ENCODE results near the gene CCDC17.

The CCDC17 gene

GRCh38 chr1:45583264-45583665 lies 40.6 kb downstream of the CCDC17 start:
- WGBS, 2 donors (ENCODE audit: extremely low coverage in 2 of 2, insufficient read length in 2 of 2, insufficient replicate concordance in 1 of 2) = no CpG with 5 or more reads among the region's 19 CpGs
- Histone ChIP-seq H3K9ac (ENCODE audit: low read depth, low read length, poor library complexity) (peak overlapping the region; percentile 87), H3K27ac (replicated peaks; ENCODE audit: low read length) (peak overlapping the region; percentile 71), H3K79me1 (ENCODE audit: low read depth, low read length) (peaks cover 7% of the 10 kb centered on the region), H3K4me2 (ENCODE audit: insufficient read depth, low read length, poor library complexity, severe bottlenecking) (peak overlapping the region; percentile 66), H4K91ac (ENCODE audit: low read depth, low read length, poor library complexity) (no peak overlapping the region), H2AFZ (ENCODE audit: low read length) (peak overlapping the region; percentile 91), H2BK120ac (ENCODE audit: low read depth, low read length) (no peak overlapping the region), H3K4ac (ENCODE audit: low read length) (no peak overlapping the region), H3K4me1 (ENCODE audit: control insufficient read depth in 2 of 2, insufficient read depth in 1 of 2, low read depth in 1 of 2, low read length in 2 of 2) (peaks cover 2 to 10% of the 10 kb centered on the region in 2 donors), H2BK15ac (ENCODE audit: low read length) (no peak overlapping the region), H3K36me3 (replicated peaks in 1 of 2; ENCODE audit: control insufficient read depth in 2 of 2, insufficient read depth in 2 of 2, low read length in 2 of 2) (peaks cover 2 to 27% of the 10 kb centered on the region in 2 donors), H3K9me3 (replicated peaks in 1 of 2; ENCODE audit: control insufficient read depth in 2 of 2, insufficient read depth in 1 of 2, low read depth in 1 of 2, low read length in 2 of 2) (no peaks in the 10 kb centered on the region), H2BK5ac (ENCODE audit: low read length) (no peak overlapping the region), H3K18ac (ENCODE audit: low read length) (peak overlapping the region; percentile 53), H2AK5ac (ENCODE audit: low read depth, low read length) (no peak overlapping the region), H4K8ac (ENCODE audit: low read depth, low read length) (no peak overlapping the region), H3K23ac (ENCODE audit: low read depth, low read length, poor library complexity) (no peak overlapping the region), H3K27me3 (ENCODE audit: control insufficient read depth in 3 of 3, insufficient read depth in 3 of 3, low read depth in 1 of 3, low read length in 3 of 3) (no peaks in the 10 kb centered on the region), H3K4me3 (ENCODE audit: low read length in 2 of 2) (peak overlapping the region; percentile 100), H3K14ac (ENCODE audit: low read length) (no peak overlapping the region), H2BK12ac (ENCODE audit: low read length) (no peak overlapping the region)
- DNase-seq (ENCODE audit: low spot score) = peak; percentile 92

- H4K91ac ChIP-seq (ENCODE audit: low read depth, low read length, poor library complexity) = no peak overlapping the region
Observed at GRCh38 chr1:45574105-45574626, 49.7 kb downstream of the CCDC17 start.

GRCh38 chr1:45573231-45573804 lies 50.5 kb downstream of the CCDC17 start:
- WGBS, 2 donors (ENCODE audit: extremely low coverage in 2 of 2, insufficient read length in 2 of 2, insufficient replicate concordance in 1 of 2) = no CpG with 5 or more reads among the region's 3 CpGs
- Histone ChIP-seq H4K8ac (ENCODE audit: low read depth, low read length) (no peak overlapping the region), H2BK15ac (ENCODE audit: low read length) (no peak overlapping the region), H2BK5ac (ENCODE audit: low read length) (no peak overlapping the region), H4K91ac (ENCODE audit: low read depth, low read length, poor library complexity) (no peak overlapping the region), H2AFZ (ENCODE audit: low read length) (no peak overlapping the region), H2AK5ac (ENCODE audit: low read depth, low read length) (no peak overlapping the region), H3K79me1 (ENCODE audit: low read depth, low read length) (no peaks in the 10 kb centered on the region), H3K18ac (ENCODE audit: low read length) (no peak overlapping the region), H3K4me3 (ENCODE audit: low read length in 2 of 2) (no peak overlapping the region), H2BK12ac (ENCODE audit: low read length) (no peak overlapping the region), H3K4ac (ENCODE audit: low read length) (no peak overlapping the region), H3K27ac (replicated peaks; ENCODE audit: low read length) (peak overlapping the region; percentile 45), H3K9me3 (replicated peaks in 1 of 2; ENCODE audit: control insufficient read depth in 2 of 2, insufficient read depth in 1 of 2, low read depth in 1 of 2, low read length in 2 of 2) (no peaks in the 10 kb centered on the region), H3K4me1 (ENCODE audit: control insufficient read depth in 2 of 2, insufficient read depth in 1 of 2, low read depth in 1 of 2, low read length in 2 of 2) (peaks cover 0 to 2% of the 10 kb centered on the region in 2 donors), H3K36me3 (replicated peaks in 1 of 2; ENCODE audit: control insufficient read depth in 2 of 2, insufficient read depth in 2 of 2, low read length in 2 of 2) (peaks cover 19 to 33% of the 10 kb centered on the region in 2 donors), H3K9ac (ENCODE audit: low read depth, low read length, poor library complexity) (no peak overlapping the region), H3K14ac (ENCODE audit: low read length) (no peak overlapping the region), H2BK120ac (ENCODE audit: low read depth, low read length) (no peak overlapping the region), H3K23ac (ENCODE audit: low read depth, low read length, poor library complexity) (no peak overlapping the region), H3K4me2 (ENCODE audit: insufficient read depth, low read length, poor library complexity, severe bottlenecking) (no peak overlapping the region), H3K27me3 (ENCODE audit: control insufficient read depth in 3 of 3, insufficient read depth in 3 of 3, low read depth in 1 of 3, low read length in 3 of 3) (no peaks in the 10 kb centered on the region)
- no peak for DNase-seq (ENCODE audit: low spot score)

More at GRCh38 chr1:45574105-45574626, 49.7 kb downstream of the CCDC17 start:
- H3K4me3 ChIP-seq (ENCODE audit: low read length in 2 of 2) = no peak overlapping the region
- H2BK12ac ChIP-seq (ENCODE audit: low read length) = no peak overlapping the region
- H2AFZ ChIP-seq (ENCODE audit: low read length) = no peak overlapping the region
- H3K4me2 ChIP-seq (ENCODE audit: insufficient read depth, low read length, poor library complexity, severe bottlenecking) = no peak overlapping the region
- H3K4me1 ChIP-seq (ENCODE audit: control insufficient read depth in 2 of 2, insufficient read depth in 1 of 2, low read depth in 1 of 2, low read length in 2 of 2) = peaks cover 0 to 2% of the 10 kb centered on the region in 2 donors
- H3K18ac ChIP-seq (ENCODE audit: low read length) = no peak overlapping the region
- no peak for DNase-seq (ENCODE audit: low spot score)
- H2BK15ac ChIP-seq (ENCODE audit: low read length) = no peak overlapping the region
- no peaks in the 10 kb centered on the region for H3K79me1 ChIP-seq (ENCODE audit: low read depth, low read length)
- H2BK120ac ChIP-seq (ENCODE audit: low read depth, low read length) = no peak overlapping the region
- H2AK5ac ChIP-seq (ENCODE audit: low read depth, low read length) = no peak overlapping the region
- H3K23ac ChIP-seq (ENCODE audit: low read depth, low read length, poor library complexity) = no peak overlapping the region
- H3K9ac ChIP-seq (ENCODE audit: low read depth, low read length, poor library complexity) = no peak overlapping the region
- H3K27me3 ChIP-seq (ENCODE audit: control insufficient read depth in 3 of 3, insufficient read depth in 3 of 3, low read depth in 1 of 3, low read length in 3 of 3) = no peaks in the 10 kb centered on the region
- no peaks in the 10 kb centered on the region for H3K9me3 ChIP-seq (replicated peaks in 1 of 2; ENCODE audit: control insufficient read depth in 2 of 2, insufficient read depth in 1 of 2, low read depth in 1 of 2, low read length in 2 of 2)
- no peak overlapping the region for H3K14ac ChIP-seq (ENCODE audit: low read length)
- WGBS, 2 donors (ENCODE audit: extremely low coverage in 2 of 2, insufficient read length in 2 of 2, insufficient replicate concordance in 1 of 2) = no CpG with 5 or more reads among the region's 7 CpGs
- H3K36me3 ChIP-seq (replicated peaks in 1 of 2; ENCODE audit: control insufficient read depth in 2 of 2, insufficient read depth in 2 of 2, low read length in 2 of 2) = peaks cover 11 to 24% of the 10 kb centered on the region in 2 donors
- H2BK5ac ChIP-seq (ENCODE audit: low read length) = no peak overlapping the region
- no peak overlapping the region for H4K8ac ChIP-seq (ENCODE audit: low read depth, low read length)
- no peak overlapping the region for H3K27ac ChIP-seq (replicated peaks; ENCODE audit: low read length)
- H3K4ac ChIP-seq (ENCODE audit: low read length) = no peak overlapping the region

- no peak overlapping the region for H3K4me3 ChIP-seq (ENCODE audit: low read length in 2 of 2)
- H3K23ac ChIP-seq (ENCODE audit: low read depth, low read length, poor library complexity) = no peak overlapping the region
- no CpG with 5 or more reads among the region's 4 CpGs for WGBS, 2 donors (ENCODE audit: extremely low coverage in 2 of 2, insufficient read length in 2 of 2, insufficient replicate concordance in 1 of 2)
- DNase-seq (ENCODE audit: low spot score) = no peak
- H3K9ac ChIP-seq (ENCODE audit: low read depth, low read length, poor library complexity) = no peak overlapping the region
- H3K36me3 ChIP-seq (replicated peaks in 1 of 2; ENCODE audit: control insufficient read depth in 2 of 2, insufficient read depth in 2 of 2, low read length in 2 of 2) = peaks cover 40 to 57% of the 10 kb centered on the region in 2 donors
- peaks cover 0 to 2% of the 10 kb centered on the region in 2 donors for H3K4me1 ChIP-seq (ENCODE audit: control insufficient read depth in 2 of 2, insufficient read depth in 1 of 2, low read depth in 1 of 2, low read length in 2 of 2)
- H3K14ac ChIP-seq (ENCODE audit: low read length) = no peak overlapping the region
- no peak overlapping the region for H3K4me2 ChIP-seq (ENCODE audit: insufficient read depth, low read length, poor library complexity, severe bottlenecking)
- no peak overlapping the region for H3K18ac ChIP-seq (ENCODE audit: low read length)
- no peaks in the 10 kb centered on the region for H3K79me1 ChIP-seq (ENCODE audit: low read depth, low read length)
- H2AK5ac ChIP-seq (ENCODE audit: low read depth, low read length) = no peak overlapping the region
- no peaks in the 10 kb centered on the region for H3K9me3 ChIP-seq (replicated peaks in 1 of 2; ENCODE audit: control insufficient read depth in 2 of 2, insufficient read depth in 1 of 2, low read depth in 1 of 2, low read length in 2 of 2)
- H3K27me3 ChIP-seq (ENCODE audit: control insufficient read depth in 3 of 3, insufficient read depth in 3 of 3, low read depth in 1 of 3, low read length in 3 of 3) = no peaks in the 10 kb centered on the region
- no peak overlapping the region for H2BK15ac ChIP-seq (ENCODE audit: low read length)
- H4K8ac ChIP-seq (ENCODE audit: low read depth, low read length) = no peak overlapping the region
- no peak overlapping the region for H3K4ac ChIP-seq (ENCODE audit: low read length)
- no peak overlapping the region for H3K27ac ChIP-seq (replicated peaks; ENCODE audit: low read length)
- no peak overlapping the region for H4K91ac ChIP-seq (ENCODE audit: low read depth, low read length, poor library complexity)
- no peak overlapping the region for H2BK12ac ChIP-seq (ENCODE audit: low read length)
- no peak overlapping the region for H2AFZ ChIP-seq (ENCODE audit: low read length)
- no peak overlapping the region for H2BK5ac ChIP-seq (ENCODE audit: low read length)
- H2BK120ac ChIP-seq (ENCODE audit: low read depth, low read length) = no peak overlapping the region
Observed at GRCh38 chr1:45570631-45571030, 53.2 kb downstream of the CCDC17 start.
